ENCODE measurements around the gene SCNN1B. TPM values are rescaled to one million over a fixed set of nuclear protein-coding genes. Genes with fewer than 3 reads are reported as not detected.
"Not testable (repeated sequence)": the region's sequence is repeated elsewhere in the genome, so short reads cannot be mapped to it uniquely, and the experiment has no call there.

SCNN1B gene
- total and polyA plus RNA-seq, 9 donors: 0.13 to 2.5 (median 1.0) TPM; not detected in 1

GRCh38 chr16:23394141-23394831 is 92.2 kb downstream of the SCNN1B start:
- no peak for TF ChIP-seq CTCF (IDR thresholded peaks at IDR 0.05)
- no peak for TF ChIP-seq POLR2A (IDR thresholded peaks at IDR 0.05)
- TF ChIP-seq EP300 (IDR thresholded peaks at IDR 0.05): no peak
- DNase-seq: no peak
- H3K36me3 ChIP-seq: no peaks in the 10 kb centered on the region

GRCh38 chr16:23395732-23396131 is 93.6 kb downstream of the SCNN1B start:
- TF ChIP-seq POLR2A (IDR thresholded peaks at IDR 0.05) (no peak), EP300 (IDR thresholded peaks at IDR 0.05) (no peak), CTCF (IDR thresholded peaks at IDR 0.05) (no peak)
- Histone ChIP-seq H3K4me1 (ENCODE audit: insufficient read depth) (no peaks in the 10 kb centered on the region), H3K4me3 (no peak overlapping the region), H3K36me3 (no peaks in the 10 kb centered on the region), H3K27me3 (no peaks in the 10 kb centered on the region), H3K27ac (no peak overlapping the region), H3K9me3 (no peaks in the 10 kb centered on the region)
- 94 to 95% (median 95%) methylated on average over 6 of the region's 6 CpGs for WGBS, 3 donors
- intact Hi-C loops (cut with DNase I): no loop called here
- no peak for DNase-seq

More at GRCh38 chr16:23394141-23394831, 92.2 kb downstream of the SCNN1B start:
- intact Hi-C loops (cut with DNase I): no loop called here
- Histone ChIP-seq H3K4me3 (no peak overlapping the region), H3K27me3 (no peaks in the 10 kb centered on the region), H3K4me1 (ENCODE audit: insufficient read depth) (no peaks in the 10 kb centered on the region), H3K27ac (no peak overlapping the region), H3K9me3 (no peaks in the 10 kb centered on the region)
- WGBS, 3 donors: 21 to 48% (median 33%) methylated on average over 4 of the region's 4 CpGs

GRCh38 chr16:23397464-23397863 is 95.4 kb downstream of the SCNN1B start:
- WGBS, 3 donors: 96 to 98% (median 96%) methylated on average over 2 of the region's 2 CpGs
- Histone ChIP-seq H3K4me1 (ENCODE audit: insufficient read depth) (no peaks in the 10 kb centered on the region), H3K4me3 (no peak overlapping the region), H3K36me3 (no peaks in the 10 kb centered on the region), H3K27me3 (no peaks in the 10 kb centered on the region), H3K9me3 (no peaks in the 10 kb centered on the region), H3K27ac (no peak overlapping the region)
- TF ChIP-seq EP300 (IDR thresholded peaks at IDR 0.05) (no peak), POLR2A (IDR thresholded peaks at IDR 0.05) (no peak), CTCF (IDR thresholded peaks at IDR 0.05) (no peak)
- DNase-seq: no peak
- intact Hi-C loops (cut with DNase I): no loop called here

GRCh38 chr16:23398987-23399805 is 97.1 kb downstream of the SCNN1B start:
- Histone ChIP-seq H3K4me1 (ENCODE audit: insufficient read depth) (no peaks in the 10 kb centered on the region), H3K9me3 (no peaks in the 10 kb centered on the region), H3K27ac (no peak overlapping the region), H3K4me3 (no peak overlapping the region), H3K27me3 (no peaks in the 10 kb centered on the region), H3K36me3 (no peaks in the 10 kb centered on the region)
- 66 to 72% (median 71%) methylated on average over 17 of the region's 17 CpGs for WGBS, 3 donors
- intact Hi-C loops (cut with DNase I): no loop called here
- TF ChIP-seq POLR2A (IDR thresholded peaks at IDR 0.05): no peak
- TF ChIP-seq EP300 (IDR thresholded peaks at IDR 0.05): no peak
- no peak for TF ChIP-seq CTCF (IDR thresholded peaks at IDR 0.05)
- no peak for DNase-seq

- H3K27me3 ChIP-seq; H3K27ac ChIP-seq; DNase-seq; H3K4me1 ChIP-seq (ENCODE audit: insufficient read depth); H3K9me3 ChIP-seq; intact Hi-C loops (cut with DNase I); H3K4me3 ChIP-seq; H3K36me3 ChIP-seq: not testable (repeated sequence)
- 91 to 98% (median 96%) methylated on average over 7 of the region's 7 CpGs for WGBS, 3 donors
Measured at GRCh38 chr16:23400447-23400846, 98.3 kb downstream of the SCNN1B start.
